Adrenal gland (tissue), 12 donors: ENCODE data around the gene LRRC10. TPM values are rescaled to one million over a fixed set of nuclear protein-coding genes. Genes with fewer than 3 reads are reported as not detected.
A peak's percentile ranks its signal among the peaks of the same experiment; 100 is the strongest.

ENCODE experiments used
- DNase-seq, 7 donors: peaks; one replicate each; pipeline ENCODE4 v3.0.0-alpha.2; 2019 to 2020
- H3K27ac ChIP-seq, 5 donors: fragments of 200-600 bp; sonication (generic) in 4 of 5; 1 replicate in 3 of 5; 2 replicates in 2 of 5; pipeline versions ENCODE4 v1.5.1 to v1.8.0; 2016 to 2020; ENCODE audit warnings: mild to moderate bottlenecking in 1 of 5
- H3K27me3 ChIP-seq: fragments of 200-600 bp; 2 replicates; pipeline ENCODE4 v1.8.0; 2021
- H3K36me3 ChIP-seq, 2 donors: fragments of 200-600 bp; replicated peaks in 1 of 2; 1 replicate in 1 of 2; 2 replicates in 1 of 2; pipeline versions ENCODE4 v1.5.1 to v1.8.0; 2018 to 2022
- H3K4me1 ChIP-seq, 2 donors: fragments of 200-600 bp; replicated peaks in 1 of 2; 1 replicate in 1 of 2; 2 replicates in 1 of 2; pipeline versions ENCODE4 v1.5.1 to v1.8.0; 2018 to 2021
- H3K4me3 ChIP-seq, 4 donors: fragments of 200-600 bp; sonication (generic) in 3 of 4; one replicate each; pipeline ENCODE4 v1.5.1; 2016 to 2018
- H3K9me3 ChIP-seq, 3 donors: fragments of 200-600 bp; sonication (generic) in 1 of 3; replicated peaks in 1 of 3; 1 replicate in 2 of 3; 2 replicates in 1 of 3; pipeline versions ENCODE4 v1.5.1 to v1.8.0; 2016 to 2021
- POLR2A ChIP-seq, 2 donors: fragments of 450-650 bp; IDR thresholded peaks; one replicate each; pipeline ENCODE4 v1.6.1; 2017; ENCODE audit warnings: antibody characterized with exemption in 2 of 2, mild to moderate bottlenecking in 2 of 2, moderate library complexity in 1 of 2
- WGBS, 4 donors: extraction: QIAGEN DNeasy Blood & Tissue Kit in 2 of 4; methylation state at CpG; one replicate each; pipeline versions ENCODE4 v1.1.5 to v1.1.7; 2013 to 2017; 5-methylcytosine and 5-hydroxymethylcytosine counted together
- intact Hi-C, 2 donors: fragments of 100-400 bp; cut with DNase I; formaldehyde crosslinking; loops; one replicate each; pipeline versions ENCODE4 v1.14.1 to v1.15.0; 2022 to 2023
- polyA plus RNA-seq, 3 donors: library from polyadenylated mRNA; stranded (reverse); fragments of 200-250 nt in 2 of 3; fragments of 350-450 nt in 1 of 3; fragmentation: Illumina TruSeq in 1 of 3; extraction: RNeasy Lipid Tissue Mini Kit (QIAGEN cat#74804) in 1 of 3; gene quantifications; one replicate each; pipeline ENCODE4 v1.2.3, GENCODE V29; 2013 to 2014
- total RNA-seq, 9 donors: library from RNA; depleted of rRNA in 4 of 9; stranded (reverse); fragments of >200 nt in 4 of 9; fragments of 120-200 nt in 1 of 9; fragmentation: NEBNext Ultra II Directional in 1 of 9; extraction: Animal tissue kit (Norgen Biotek cat#: 25700) in 1 of 9; gene quantifications; one replicate each; pipeline versions ENCODE4 v1.1.0 to v1.2.4, GENCODE V29; 2013 to 2023
- TF ChIP-seq, protein P1 (sequence below), 6 experiments: fragments of 450-650 bp in 4 of 6; fragments of 200-600 bp in 2 of 6; sonication (generic) in 1 of 6; IDR thresholded peaks; 1 replicate in 5 of 6; 2 replicates in 1 of 6; pipeline versions ENCODE4 v1.5.1 to v1.8.0; 2016 to 2021; ENCODE audit warnings: antibody characterized with exemption in 6 of 6, mild to moderate bottlenecking in 2 of 6, moderate library complexity in 1 of 6
- donor health status: healthy with polysubstance abuse.
- donor health status: Bipolar disorder and iron deficiency.
- donor health status: DM: yes; HTN: yes; CAD: no.
- donor health status: DM: no; HTN: no; CAD: no.
- donor health status: DM: no; HTN: no; CAD: no.
- donor health status: DM: yes; HTN: yes; CAD: no.

Gene LRRC10
- total and polyA plus RNA-seq, 12 donors: not detected

DNA sequence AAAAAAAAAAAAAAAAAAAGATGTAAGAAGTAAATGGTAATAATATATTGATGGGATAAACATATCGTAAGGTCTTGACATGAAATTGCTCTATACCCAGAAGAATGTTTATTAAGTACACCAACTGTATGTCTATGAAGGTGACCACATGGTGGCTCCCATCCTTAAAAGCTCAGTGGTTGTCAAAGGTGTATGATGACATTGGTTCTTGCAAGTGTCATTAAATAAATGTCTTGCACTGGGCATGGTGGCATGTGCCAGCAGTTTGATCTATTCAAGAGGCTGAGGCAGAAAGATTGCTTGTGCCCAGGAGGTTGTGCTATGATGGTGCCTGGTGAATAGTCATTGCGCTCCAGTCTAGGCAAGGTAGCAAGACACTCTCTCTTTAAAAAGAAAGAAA, 15.0 kb downstream of the LRRC10 start:
- 96 to 100% (median 99%) methylated on average over 2 of the region's 2 CpGs for WGBS, 4 donors
- H3K4me1 ChIP-seq: no peaks in the 10 kb centered on the region
- intact Hi-C loops: no loop called here
- no peak for DNase-seq
- H3K27ac ChIP-seq: no peak overlapping the region
- no peaks in the 10 kb centered on the region for H3K27me3 ChIP-seq
- H3K4me3 ChIP-seq: no peak overlapping the region
- TF ChIP-seq POLR2A (IDR thresholded peaks at IDR 0.05): no peak
- TF ChIP-seq, protein P1, sequence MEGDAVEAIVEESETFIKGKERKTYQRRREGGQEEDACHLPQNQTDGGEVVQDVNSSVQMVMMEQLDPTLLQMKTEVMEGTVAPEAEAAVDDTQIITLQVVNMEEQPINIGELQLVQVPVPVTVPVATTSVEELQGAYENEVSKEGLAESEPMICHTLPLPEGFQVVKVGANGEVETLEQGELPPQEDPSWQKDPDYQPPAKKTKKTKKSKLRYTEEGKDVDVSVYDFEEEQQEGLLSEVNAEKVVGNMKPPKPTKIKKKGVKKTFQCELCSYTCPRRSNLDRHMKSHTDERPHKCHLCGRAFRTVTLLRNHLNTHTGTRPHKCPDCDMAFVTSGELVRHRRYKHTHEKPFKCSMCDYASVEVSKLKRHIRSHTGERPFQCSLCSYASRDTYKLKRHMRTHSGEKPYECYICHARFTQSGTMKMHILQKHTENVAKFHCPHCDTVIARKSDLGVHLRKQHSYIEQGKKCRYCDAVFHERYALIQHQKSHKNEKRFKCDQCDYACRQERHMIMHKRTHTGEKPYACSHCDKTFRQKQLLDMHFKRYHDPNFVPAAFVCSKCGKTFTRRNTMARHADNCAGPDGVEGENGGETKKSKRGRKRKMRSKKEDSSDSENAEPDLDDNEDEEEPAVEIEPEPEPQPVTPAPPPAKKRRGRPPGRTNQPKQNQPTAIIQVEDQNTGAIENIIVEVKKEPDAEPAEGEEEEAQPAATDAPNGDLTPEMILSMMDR (IDR thresholded peaks at IDR 0.05): no peak
- H3K36me3 ChIP-seq: peaks cover 0 to 95% of the 10 kb centered on the region in 2 donors
- no peaks in the 10 kb centered on the region for H3K9me3 ChIP-seq

DNA sequence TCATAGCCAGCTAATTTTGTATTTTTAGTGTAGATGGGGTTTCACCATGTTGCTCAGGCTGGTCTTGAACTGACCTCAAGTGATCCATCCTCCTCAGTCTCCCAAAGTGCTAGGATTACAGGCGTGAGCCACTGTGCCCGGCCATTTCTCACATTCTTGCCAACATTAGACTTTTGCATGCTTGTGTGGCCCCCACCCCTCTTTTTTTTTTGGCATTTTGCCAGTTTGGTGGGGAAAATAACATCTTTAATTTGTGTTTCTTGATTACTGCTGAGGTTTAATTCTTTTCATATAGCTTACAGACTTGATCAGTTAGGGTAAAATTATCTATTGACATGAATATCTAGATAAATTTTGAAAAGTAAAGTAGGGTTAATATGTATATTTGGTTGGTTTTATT, 21.6 kb downstream of the LRRC10 start:
- no peaks in the 10 kb centered on the region for H3K9me3 ChIP-seq
- intact Hi-C loops: no loop called here
- DNase-seq: no peak
- H3K4me3 ChIP-seq: no peak overlapping the region
- no peak overlapping the region for H3K27ac ChIP-seq
- peaks cover 0 to 76% of the 10 kb centered on the region in 2 donors for H3K36me3 ChIP-seq
- peaks cover 0 to 9% of the 10 kb centered on the region in 2 donors for H3K4me1 ChIP-seq
- WGBS, 4 donors: 90 to 94% (median 92%) methylated on average over 2 of the region's 2 CpGs
- no peaks in the 10 kb centered on the region for H3K27me3 ChIP-seq
- TF ChIP-seq, protein P1 (IDR thresholded peaks at IDR 0.05): no peak
- no peak for TF ChIP-seq POLR2A (IDR thresholded peaks at IDR 0.05)

DNA sequence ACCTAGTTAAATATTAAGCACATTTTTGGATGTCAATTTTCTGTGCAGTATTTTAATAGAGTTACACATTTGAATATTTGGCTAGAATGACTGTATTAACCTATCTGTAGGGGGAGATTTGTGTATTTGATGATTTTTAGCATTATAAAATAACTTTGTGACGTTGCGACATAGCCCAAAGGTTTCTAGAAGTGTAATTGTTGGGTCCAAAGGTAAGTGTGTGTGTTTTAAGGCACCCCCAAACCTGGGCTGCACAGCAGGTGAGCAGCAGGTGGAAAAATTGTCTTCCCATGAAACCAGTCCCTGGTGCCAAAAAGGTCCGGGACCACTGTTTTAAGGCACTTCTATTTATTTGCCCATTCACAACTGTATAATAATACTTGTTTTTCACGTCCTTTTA, 22.2 kb downstream of the LRRC10 start:
- Histone ChIP-seq H3K27me3 (no peaks in the 10 kb centered on the region), H3K4me3 (no peak overlapping the region), H3K9me3 (no peaks in the 10 kb centered on the region), H3K27ac (no peak overlapping the region), H3K4me1 (peaks cover 0 to 9% of the 10 kb centered on the region in 2 donors), H3K36me3 (peaks cover 0 to 70% of the 10 kb centered on the region in 2 donors)
- no peak for DNase-seq
- intact Hi-C loops: no loop called here
- 90 to 94% (median 91%) methylated on average over 4 of the region's 4 CpGs for WGBS, 4 donors
- TF ChIP-seq POLR2A (IDR thresholded peaks at IDR 0.05): no peak
- TF ChIP-seq, protein P1 (IDR thresholded peaks at IDR 0.05): no peak

DNA sequence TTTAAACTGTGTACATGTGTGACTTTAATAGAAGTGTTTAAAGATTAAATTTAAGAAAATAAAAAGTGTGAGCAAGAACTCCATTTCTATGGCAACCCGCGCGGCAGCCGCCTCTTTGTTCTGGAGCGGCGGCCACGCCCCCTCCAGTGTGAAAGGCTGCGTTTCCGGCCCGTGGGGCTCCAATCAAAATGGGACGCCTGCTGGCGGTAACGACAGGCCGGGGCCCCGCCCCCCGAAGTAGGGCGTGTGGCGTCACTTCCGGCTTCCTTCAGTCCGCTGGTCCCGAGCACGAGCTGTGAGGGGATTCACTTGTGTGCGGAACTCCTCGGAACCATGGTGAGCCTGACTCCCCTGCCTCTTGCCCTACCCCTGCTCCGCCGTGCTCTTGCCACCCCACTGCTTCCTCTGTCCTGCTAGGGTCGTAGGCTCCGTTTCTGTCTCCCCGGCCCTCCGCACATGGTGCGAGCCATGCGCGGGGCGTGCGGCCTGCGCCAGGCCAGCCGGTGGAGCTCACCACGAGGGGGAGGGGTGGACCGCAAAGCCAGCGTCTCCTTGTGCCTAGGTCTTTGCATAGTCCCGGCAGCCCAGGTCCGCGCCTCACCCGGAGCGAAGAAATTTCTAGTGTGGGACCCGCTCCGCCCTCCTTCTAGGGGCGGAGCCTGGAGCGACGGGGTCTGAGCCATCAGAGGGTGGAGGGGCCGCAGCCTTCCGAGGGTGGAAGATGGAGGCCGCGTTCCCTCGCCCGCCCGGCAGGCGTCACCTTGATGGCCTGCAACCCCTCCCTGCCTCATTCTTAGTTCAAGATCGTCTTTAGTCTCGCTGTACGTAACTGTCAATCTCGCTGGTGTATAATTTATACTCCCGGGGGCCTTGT, 25.3 kb downstream of the LRRC10 start, which contains the start of gene CCT2:
Gene CCT2, plus strand, starts transcription at position 271 of the 874 bp plus-strand sequence. Its CDS starts 63 bp downstream, at position 334.
- peaks cover 0 to 39% of the 10 kb centered on the region in 2 donors for H3K36me3 ChIP-seq
- H3K27ac ChIP-seq: peak within 1 kb of the TSS; percentile 28 to 94 (median 85)
- no peaks in the 10 kb centered on the region for H3K27me3 ChIP-seq
- H3K4me1 ChIP-seq: peaks cover 0 to 9% of the 10 kb centered on the region in 2 donors
- peak; percentile 96 to 99 (median 97) for DNase-seq
- intact Hi-C loops: no loop called here
- WGBS, 4 donors: 0 to 1% (median 0%) methylated on average over 22 to 63 of the region's 63 CpGs
- H3K9me3 ChIP-seq: no peaks in the 10 kb centered on the region
- H3K4me3 ChIP-seq: peak within 1 kb of the TSS; percentile 80 to 99 (median 84)
- TF ChIP-seq, protein P1 (IDR thresholded peaks at IDR 0.05): peak in 5 of 6 experiments; percentile 10 to 52 (median 36)
- peak; percentile 50 to 75 for TF ChIP-seq POLR2A (IDR thresholded peaks at IDR 0.05)
